HG03103 (cell line): Measurements from ENCODE around the gene TRMU.
"Not testable (repeated sequence)": the region's sequence is repeated elsewhere in the genome, so short reads cannot be mapped to it uniquely, and the experiment has no call there.

Experiments used
- ATAC-seq: cut with Tn5 transposase; IDR thresholded peaks from one replicate; pipeline ENCODE4 v1.9.1; 2021; ENCODE audit warnings: low read depth; ENCODE audit not compliant: unreplicated experiment

Gene TRMU

GRCh38 chr22:46379066-46379930 lies 43.8 kb downstream of the TRMU start:
- ATAC-seq = no peak

- ATAC-seq = no peak
These were observed 44.6 kb downstream of the TRMU start for GRCh38 chr22:46380069-46380468.

GRCh38 chr22:46380581-46380980 lies 45.1 kb downstream of the TRMU start:
- no peak for ATAC-seq

GRCh38 chr22:46381142-46381541 lies 45.6 kb downstream of the TRMU start:
- ATAC-seq = no peak

GRCh38 chr22:46381731-46382130 lies 46.2 kb downstream of the TRMU start:
- ATAC-seq = no peak

GRCh38 chr22:46382524-46382923 lies 47.0 kb downstream of the TRMU start:
- no peak for ATAC-seq

- no peak for ATAC-seq
These were observed 50.8 kb downstream of the TRMU start for GRCh38 chr22:46386312-46386711.

GRCh38 chr22:46387748-46388147 lies 52.2 kb downstream of the TRMU start:
- no peak for ATAC-seq

GRCh38 chr22:46388647-46389046 lies 53.1 kb downstream of the TRMU start:
- no peak for ATAC-seq

- ATAC-seq = no peak
These were observed 53.6 kb downstream of the TRMU start for GRCh38 chr22:46389081-46389480.

- no peak for ATAC-seq
These were observed 54.7 kb downstream of the TRMU start for GRCh38 chr22:46390105-46390651.

- ATAC-seq = no peak
These were observed 55.3 kb downstream of the TRMU start for GRCh38 chr22:46390652-46391301.

- ATAC-seq = no peak
These were observed 56.1 kb downstream of the TRMU start for GRCh38 chr22:46391486-46392136.

- ATAC-seq = no peak
These were observed 56.8 kb downstream of the TRMU start for GRCh38 chr22:46392137-46392844.

- ATAC-seq = no peak
These were observed 58.4 kb downstream of the TRMU start for GRCh38 chr22:46393873-46394272.

GRCh38 chr22:46394622-46395021 lies 59.1 kb downstream of the TRMU start:
- no peak for ATAC-seq

- ATAC-seq = no peak
These were observed 59.6 kb downstream of the TRMU start for GRCh38 chr22:46395145-46395544.

GRCh38 chr22:46397049-46397448 lies 61.5 kb downstream of the TRMU start:
- not testable (repeated sequence) for ATAC-seq

GRCh38 chr22:46397514-46397913 lies 62.0 kb downstream of the TRMU start:
- no peak for ATAC-seq

- ATAC-seq = no peak
These were observed 62.4 kb downstream of the TRMU start for GRCh38 chr22:46397951-46398350.
